Measurements from ENCODE around the gene ZNHIT2. TPM values are rescaled to one million over a fixed set of nuclear protein-coding genes. Genes with fewer than 3 reads are reported as not detected.
A peak's percentile ranks its signal among the peaks of the same experiment; 100 is the strongest.

Gene ZNHIT2
- total RNA-seq, 1 donor from 2014 or later = 8.3 TPM

DNA sequence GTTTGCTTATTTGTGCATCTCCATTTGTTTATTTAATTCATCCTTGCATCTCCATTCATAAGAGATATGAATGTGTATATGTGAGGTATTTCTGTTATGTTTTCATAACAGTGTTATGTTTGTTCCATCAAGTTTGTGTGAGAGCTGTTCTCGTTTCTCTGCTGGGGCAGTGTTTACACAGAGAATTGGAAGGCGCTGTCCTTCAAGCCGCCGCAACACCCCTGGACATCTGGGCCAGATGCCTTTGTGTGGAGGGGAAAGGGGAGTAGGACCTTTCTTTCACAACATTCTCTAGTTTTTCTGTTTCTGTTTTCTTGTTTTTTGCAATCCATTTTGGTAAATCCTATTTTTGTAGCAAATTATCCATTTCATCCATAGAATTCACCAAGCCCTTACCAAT, 12.9 kb downstream of the ZNHIT2 start:
- DNase-seq (ENCODE audit: low read depth) = no peak

- DNase-seq (ENCODE audit: low read depth) = no peak
Measured at GRCh38 chr11:65103476-65103875, 14.0 kb downstream of the ZNHIT2 start.

DNA sequence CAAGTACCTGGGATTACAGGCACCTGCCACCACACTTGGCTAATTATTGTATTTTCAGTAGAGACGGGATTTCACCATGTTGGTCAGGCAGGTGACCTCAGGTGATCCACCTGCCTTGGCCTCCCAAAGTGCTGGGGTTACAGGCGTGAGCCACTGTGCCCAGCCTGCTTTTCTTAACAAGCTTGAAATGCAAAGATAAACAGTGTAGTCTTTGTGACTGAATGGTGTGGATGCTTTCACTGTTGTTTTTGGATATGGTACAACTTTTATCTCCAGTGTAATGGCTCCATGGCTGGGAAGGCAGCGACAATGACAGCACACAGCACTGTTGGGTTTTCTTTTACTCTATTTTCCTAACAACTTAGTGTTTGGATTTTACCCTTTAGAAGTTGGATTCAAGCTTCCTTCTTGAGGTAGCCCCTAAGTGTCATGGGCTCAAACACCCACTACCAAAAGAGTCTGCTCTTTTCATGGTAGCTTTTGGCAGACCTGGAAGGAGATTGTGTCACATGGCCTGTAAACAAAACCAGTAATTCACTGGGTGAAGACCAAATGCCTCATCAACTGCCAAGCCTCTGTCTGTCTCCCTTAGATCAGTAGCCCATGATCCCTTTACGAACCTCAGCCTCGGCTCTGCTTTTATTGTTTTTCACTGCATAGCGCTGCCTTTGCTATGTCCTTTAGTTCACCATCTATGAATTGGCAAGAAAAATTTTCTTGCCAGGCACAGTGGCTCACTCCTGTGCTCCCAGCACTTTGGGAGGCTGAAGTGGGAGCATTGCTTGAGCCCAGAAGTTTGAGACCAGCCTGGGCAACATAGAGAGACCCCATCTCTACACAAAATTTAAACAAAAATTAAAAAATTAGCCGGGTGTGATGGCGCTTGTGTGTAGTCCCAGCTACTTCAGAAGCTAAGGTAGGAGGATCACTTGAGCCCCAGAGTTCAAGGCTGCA, 15.1 kb downstream of the ZNHIT2 start:
- DNase-seq (ENCODE audit: low read depth) = no peak

GRCh38 chr11:65100674-65101350, 16.7 kb downstream of the ZNHIT2 start:
- DNase-seq (ENCODE audit: low read depth) = no peak

DNA sequence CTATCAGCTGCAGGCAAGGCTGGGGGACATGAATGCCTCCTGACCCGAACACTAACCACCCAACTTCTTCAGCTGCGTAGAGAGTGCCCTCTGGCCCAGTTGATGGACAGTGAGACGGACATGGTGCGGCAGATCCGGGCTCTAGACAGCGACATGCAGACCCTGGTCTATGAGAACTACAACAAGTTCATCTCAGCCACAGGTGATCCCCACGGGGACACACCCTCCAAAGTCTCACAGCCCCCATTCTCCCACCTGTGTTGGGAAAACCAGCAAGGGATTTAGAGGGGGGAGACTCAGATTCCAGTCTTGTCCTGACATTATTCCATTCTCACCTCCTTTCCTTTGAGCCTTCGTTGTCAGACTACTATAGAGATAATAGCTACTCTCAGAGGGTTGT, 20.6 kb downstream of the ZNHIT2 start:
- no peak for DNase-seq (ENCODE audit: low read depth)

- peak; percentile 77 for DNase-seq (ENCODE audit: low read depth)
Measured at GRCh38 chr11:65095974-65096806, 21.3 kb downstream of the ZNHIT2 start, which contains the start of gene VPS51. Gene VPS51 (plus strand): TSS chr11:65096214. CDS start chr11:65096251, 37 bp downstream.

DNA sequence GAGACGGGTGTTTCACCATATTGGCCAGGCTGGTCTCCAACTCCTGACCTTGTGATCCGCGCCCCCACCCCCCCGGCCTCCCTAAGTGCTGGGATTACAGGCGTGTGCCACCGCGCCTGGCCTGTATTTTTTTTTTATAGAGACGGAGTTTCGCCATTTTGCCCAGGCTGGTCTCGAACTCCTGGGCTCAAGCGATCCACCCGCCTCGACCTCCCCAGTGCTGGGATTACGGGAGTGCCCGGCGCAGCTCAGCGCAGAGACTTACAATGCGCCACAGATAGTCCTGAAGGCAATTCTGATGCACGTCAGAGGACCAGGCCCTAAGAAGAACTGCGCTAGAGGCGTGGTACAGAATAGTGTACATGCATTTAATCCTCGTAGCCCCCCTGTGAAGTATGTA, 22.1 kb downstream of the ZNHIT2 start:
- DNase-seq (ENCODE audit: low read depth) = no peak

DNA sequence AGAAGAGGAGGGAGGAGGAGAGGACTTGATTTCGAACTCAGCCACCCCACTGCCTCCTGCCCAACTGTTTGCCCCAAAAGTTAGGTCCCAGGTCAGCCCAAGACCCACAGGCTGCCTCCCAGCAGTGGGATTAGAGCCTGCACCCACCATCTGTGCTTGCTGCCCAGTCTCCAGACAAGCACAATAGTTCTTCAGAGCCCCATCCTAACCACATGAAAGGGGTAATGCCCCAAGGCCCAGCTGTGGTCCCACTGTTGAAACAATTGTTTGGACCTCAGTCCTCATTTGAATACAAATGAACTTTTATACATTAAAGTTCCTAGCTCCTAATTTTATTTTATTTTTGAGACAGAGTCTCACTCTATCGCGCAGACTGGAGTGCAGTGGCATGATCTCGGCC, 26.9 kb downstream of the ZNHIT2 start:
- DNase-seq (ENCODE audit: low read depth) = no peak

GRCh38 chr11:65089621-65090020, 27.9 kb downstream of the ZNHIT2 start:
- DNase-seq (ENCODE audit: low read depth) = no peak

- DNase-seq (ENCODE audit: low read depth) = no peak
Measured at GRCh38 chr11:65087827-65088226, 29.7 kb downstream of the ZNHIT2 start.

- no peak for DNase-seq (ENCODE audit: low read depth)
Measured at GRCh38 chr11:65087216-65087615, 30.3 kb downstream of the ZNHIT2 start.

DNA sequence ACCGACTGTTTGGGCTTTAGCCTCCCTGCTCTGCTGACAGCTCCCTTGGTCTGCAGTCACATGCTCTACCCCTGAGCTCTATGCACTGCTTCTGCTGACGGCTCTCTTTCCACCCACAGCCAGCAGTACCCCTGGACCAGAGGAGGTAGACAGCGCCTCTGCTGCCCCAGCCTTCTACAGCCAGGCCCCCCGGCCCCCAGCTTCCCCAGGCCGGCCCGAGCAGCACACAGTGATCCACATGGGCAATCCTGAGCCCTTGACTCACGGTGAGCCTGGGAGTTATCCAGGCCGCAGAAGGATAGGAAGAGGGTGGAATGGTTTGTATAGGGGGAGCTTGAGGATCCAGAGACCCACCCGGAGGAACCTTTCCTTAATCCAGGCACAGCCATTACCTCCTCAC, 30.7 kb downstream of the ZNHIT2 start:
- DNase-seq (ENCODE audit: low read depth) = no peak

GRCh38 chr11:65085446-65085845, 32.1 kb downstream of the ZNHIT2 start:
- DNase-seq (ENCODE audit: low read depth) = no peak

GRCh38 chr11:65084598-65085375, 32.7 kb downstream of the ZNHIT2 start:
- no peak for DNase-seq (ENCODE audit: low read depth)

GRCh38 chr11:65083834-65084597, 33.5 kb downstream of the ZNHIT2 start, which contains the start of the genes CDCA5 and ZFPL1:
Gene CDCA5 (minus strand): TSS chr11:65084040. CDS start chr11:65083978, 62 bp downstream.
Gene ZFPL1 (plus strand): TSS chr11:65084222. CDS start chr11:65084699, 477 bp downstream.
- DNase-seq (ENCODE audit: low read depth) = peak; percentile 86

DNA sequence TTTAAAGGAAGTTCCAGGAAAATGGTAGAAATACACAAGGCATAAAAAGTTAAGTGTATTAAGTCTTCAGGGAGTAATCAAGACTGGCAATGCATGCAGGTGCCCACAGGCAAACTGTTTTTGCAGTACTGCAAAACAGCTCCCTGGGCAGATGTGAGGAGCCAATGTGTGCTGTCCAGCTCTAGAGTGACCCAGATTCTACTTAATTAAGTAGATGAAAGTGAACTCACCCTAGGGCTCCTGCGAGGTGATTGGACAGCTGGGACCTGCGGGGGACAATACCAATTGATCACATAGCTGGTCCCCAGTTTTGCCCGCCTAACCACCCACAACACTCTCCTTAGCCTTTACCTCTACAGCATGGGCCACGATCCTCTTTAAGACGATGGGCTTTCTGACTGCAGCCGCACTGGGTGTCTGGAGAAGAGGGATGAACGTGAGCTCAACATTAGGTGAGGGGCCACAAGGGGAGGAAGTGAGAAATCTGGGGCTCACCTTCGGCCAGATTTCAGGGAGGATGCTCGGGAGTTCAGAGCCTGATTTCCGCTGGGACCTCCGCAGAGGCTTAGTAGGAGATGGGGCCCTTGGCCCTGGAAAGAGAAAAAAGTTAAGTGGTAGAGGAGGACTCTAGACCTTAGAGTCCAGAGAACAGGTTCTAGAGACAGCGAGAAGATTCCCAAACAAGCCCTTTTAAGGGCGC, 34.2 kb downstream of the ZNHIT2 start:
- DNase-seq (ENCODE audit: low read depth) = no peak

GRCh38 chr11:65078786-65079342, 38.6 kb downstream of the ZNHIT2 start:
- no peak for DNase-seq (ENCODE audit: low read depth)

DNA sequence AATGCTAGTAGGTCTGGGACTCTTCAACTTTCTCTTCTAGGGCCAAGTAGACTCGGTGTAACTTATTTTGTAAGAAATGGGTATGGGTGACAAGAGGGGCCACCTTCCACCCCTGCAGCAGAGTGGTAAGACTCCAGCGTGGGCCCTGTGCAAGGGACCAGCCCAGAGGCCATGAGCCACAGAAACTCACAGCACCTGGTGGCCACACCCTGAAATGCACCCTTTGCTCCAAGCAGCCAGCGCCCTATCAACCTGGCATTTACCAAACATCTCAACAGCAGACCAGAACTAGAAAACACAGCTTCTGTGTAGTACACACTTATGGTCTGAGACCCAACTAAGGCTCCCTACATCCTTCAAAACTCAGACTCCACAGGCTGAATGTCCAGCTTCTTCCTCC, 39.4 kb downstream of the ZNHIT2 start:
- peak; percentile 29 for DNase-seq (ENCODE audit: low read depth)

- DNase-seq (ENCODE audit: low read depth) = no peak
Measured at GRCh38 chr11:65077451-65077850, 40.0 kb downstream of the ZNHIT2 start.
